IPS DF 6.9 (cell line): ENCODE measurements around the gene MATCAP1.

ENCODE experiments used
- DNase-seq: peaks from one replicate; pipeline ENCODE4 v3.0.0-alpha.2; 2013; ENCODE audit warnings: low read depth, low spot score
- H3K27ac ChIP-seq: one replicate; pipeline ENCODE4 v1.5.1; 2013; ENCODE audit warnings: low read length, control low read depth
- H3K27me3 ChIP-seq: 2 replicates; pipeline ENCODE4 v1.6.1; 2013; ENCODE audit warnings: mild to moderate bottlenecking, low read length; ENCODE audit not compliant: control insufficient read depth, insufficient read depth
- H3K36me3 ChIP-seq: 2 replicates; pipeline ENCODE4 v1.6.1; 2013; ENCODE audit warnings: low read length; ENCODE audit not compliant: control insufficient read depth, insufficient read depth
- H3K4me1 ChIP-seq: 2 replicates; pipeline ENCODE4 v1.6.1; 2013; ENCODE audit warnings: low read length; ENCODE audit not compliant: control insufficient read depth, insufficient read depth
- H3K4me3 ChIP-seq: 2 replicates; pipeline ENCODE4 v1.5.1; 2013; ENCODE audit warnings: mild to moderate bottlenecking, low read length
- H3K9me3 ChIP-seq: 2 replicates; pipeline ENCODE4 v1.6.1; 2013; ENCODE audit warnings: low read length, inconsistent platforms; ENCODE audit not compliant: control insufficient read depth, insufficient read depth
- WGBS: extraction: QIAGEN DNeasy Blood & Tissue Kit; methylation state at CpG from one replicate; pipeline ENCODE4 v1.1.7; 2013; ENCODE audit warnings: mixed read lengths, missing lambda C conversion rate; ENCODE audit not compliant: insufficient read length, insufficient coverage; 5-methylcytosine and 5-hydroxymethylcytosine counted together

Gene MATCAP1

DNA sequence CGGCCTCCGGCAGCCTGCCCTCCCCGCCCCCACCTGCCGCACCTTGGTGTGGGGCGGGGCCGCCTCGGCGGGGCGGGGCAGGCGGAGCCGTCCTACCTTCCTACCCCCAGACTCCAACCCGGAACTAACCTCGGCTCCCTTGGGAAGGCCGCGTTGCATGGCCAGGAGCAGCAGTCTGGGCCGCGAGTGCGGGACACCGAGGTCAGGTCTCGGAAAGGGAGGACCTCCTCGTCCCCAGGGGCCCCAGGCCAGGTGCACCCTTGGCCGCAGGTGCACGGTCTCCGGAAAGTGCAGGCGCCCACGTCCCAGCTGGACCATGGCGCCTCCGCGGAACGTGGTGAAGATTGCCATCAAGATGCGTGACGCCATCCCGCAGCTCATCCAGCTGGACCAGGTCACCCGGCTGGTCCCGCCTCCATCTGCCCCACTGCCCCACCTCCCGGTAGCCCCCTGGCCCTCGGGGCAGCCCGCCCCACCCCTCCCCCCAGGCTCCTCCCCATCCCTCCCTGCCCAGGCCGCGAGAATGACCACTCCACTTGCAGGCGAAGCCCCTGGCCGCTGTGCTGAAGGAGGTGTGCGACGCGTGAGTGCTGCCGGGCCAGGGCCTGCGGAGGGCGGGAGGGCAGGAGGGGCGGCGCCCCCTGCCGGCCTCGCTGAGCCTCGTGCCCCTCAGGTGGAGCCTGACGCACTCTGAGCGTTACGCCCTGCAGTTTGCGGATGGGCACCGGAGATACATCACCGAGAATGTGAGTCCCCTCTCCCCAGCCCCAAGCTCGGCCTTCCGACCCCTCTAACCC, 15.4 kb upstream of the MATCAP1 start, which contains the start of gene ELMO3:
Gene ELMO3 (plus strand): TSS at position 121 of the 797 bp plus-strand sequence. CDS start 196 bp downstream, at position 317.
- no CpG with 5 or more reads among the region's 61 CpGs for WGBS
- Histone ChIP-seq H3K4me3 (peak within 1 kb of the TSS; percentile 34; the same call in 1 of the 2 replicates), H3K36me3 (peaks cover 34% of the 10 kb centered on the region), H3K27me3 (no peaks in the 10 kb centered on the region), H3K9me3 (no peaks in the 10 kb centered on the region), H3K4me1 (peaks cover 3% of the 10 kb centered on the region; the same call in 1 of the 2 replicates), H3K27ac (no peak within 1 kb of the TSS)
- no peak for DNase-seq

DNA sequence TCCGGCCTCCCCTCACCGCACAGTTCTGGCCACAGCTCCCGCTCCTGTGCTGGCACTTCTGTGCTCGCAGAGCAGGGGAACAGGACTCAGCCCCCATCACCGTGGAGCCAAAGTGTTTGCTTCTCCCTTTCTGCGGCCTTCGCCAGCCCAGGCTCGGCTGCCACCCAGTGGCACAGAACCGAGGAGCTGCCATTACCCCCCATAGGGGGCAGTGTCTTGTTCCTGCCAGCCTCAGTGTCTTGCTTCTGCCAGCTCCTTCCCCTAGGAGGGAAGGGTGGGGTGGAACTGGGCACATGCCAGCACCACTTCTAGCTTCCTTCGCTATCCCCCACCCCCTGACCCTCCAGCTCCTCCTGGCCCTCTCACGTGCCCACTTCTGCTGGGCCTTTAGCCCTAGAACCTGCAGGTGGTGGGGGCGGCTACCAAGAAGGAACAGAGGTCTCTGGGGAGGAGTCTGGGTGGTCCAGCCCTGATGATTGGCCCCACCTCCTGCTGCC, 14.5 kb upstream of the MATCAP1 start:
- WGBS, result no CpG with 5 or more reads among the region's 12 CpGs
- Histone ChIP-seq H3K9me3 (no peaks in the 10 kb centered on the region), H3K27me3 (no peaks in the 10 kb centered on the region), H3K4me1 (peaks cover 3% of the 10 kb centered on the region), H3K4me3 (no peak overlapping the region), H3K36me3 (peaks cover 31% of the 10 kb centered on the region), H3K27ac (no peak overlapping the region)
- no peak for DNase-seq

DNA sequence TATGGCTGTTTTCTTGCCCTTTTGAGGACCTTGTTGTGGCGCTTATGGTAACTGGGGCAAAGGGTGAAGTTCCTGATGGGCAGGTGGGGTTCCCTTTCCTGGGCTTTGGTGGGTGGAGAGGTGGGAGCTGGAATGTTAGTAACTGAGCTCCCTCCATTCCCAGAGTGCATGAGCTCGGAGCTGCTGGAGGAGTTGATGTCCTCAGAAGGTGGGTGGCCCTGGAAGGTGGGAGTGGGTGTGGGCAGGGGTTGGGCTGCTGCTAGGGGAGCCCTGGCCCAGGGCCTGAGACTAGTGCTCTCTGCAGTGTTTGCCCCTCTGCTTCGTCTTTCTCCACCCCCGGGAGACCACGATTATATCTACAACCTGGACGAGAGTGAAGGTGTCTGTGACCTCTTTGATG, 13.9 kb upstream of the MATCAP1 start:
- Histone ChIP-seq H3K36me3 (peaks cover 29% of the 10 kb centered on the region), H3K4me1 (peaks cover 5% of the 10 kb centered on the region), H3K4me3 (no peak overlapping the region), H3K27me3 (no peaks in the 10 kb centered on the region), H3K9me3 (no peaks in the 10 kb centered on the region), H3K27ac (no peak overlapping the region)
- no peak for DNase-seq
- no CpG with 5 or more reads among the region's 6 CpGs for WGBS

DNA sequence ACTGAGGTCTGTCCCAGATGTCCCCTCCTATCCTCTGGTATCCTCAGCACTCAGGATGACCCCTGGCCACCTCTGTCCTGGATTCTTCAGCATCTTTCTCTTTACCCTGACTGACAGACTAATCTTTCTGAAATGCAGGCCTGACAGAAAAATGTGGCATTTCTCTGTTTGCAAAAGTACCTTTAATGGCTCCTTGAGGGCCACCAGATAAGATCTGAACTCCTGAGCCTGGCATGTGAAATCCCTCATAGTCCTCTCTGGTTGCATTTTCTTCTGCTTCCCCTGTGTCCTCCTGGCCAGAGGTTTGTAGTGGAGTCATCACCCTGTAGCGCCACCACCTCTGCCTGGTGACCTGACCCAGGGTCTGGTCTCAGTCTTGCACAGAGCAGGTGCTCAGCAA, 13.1 kb upstream of the MATCAP1 start:
- peaks cover 27% of the 10 kb centered on the region for H3K36me3 ChIP-seq
- peaks cover 5% of the 10 kb centered on the region for H3K4me1 ChIP-seq
- no peak for DNase-seq
- no peak overlapping the region for H3K4me3 ChIP-seq
- H3K9me3 ChIP-seq, result no peaks in the 10 kb centered on the region
- no peak overlapping the region for H3K27ac ChIP-seq
- H3K27me3 ChIP-seq, result no peaks in the 10 kb centered on the region
- no CpG with 5 or more reads among the region's 1 CpG for WGBS

DNA sequence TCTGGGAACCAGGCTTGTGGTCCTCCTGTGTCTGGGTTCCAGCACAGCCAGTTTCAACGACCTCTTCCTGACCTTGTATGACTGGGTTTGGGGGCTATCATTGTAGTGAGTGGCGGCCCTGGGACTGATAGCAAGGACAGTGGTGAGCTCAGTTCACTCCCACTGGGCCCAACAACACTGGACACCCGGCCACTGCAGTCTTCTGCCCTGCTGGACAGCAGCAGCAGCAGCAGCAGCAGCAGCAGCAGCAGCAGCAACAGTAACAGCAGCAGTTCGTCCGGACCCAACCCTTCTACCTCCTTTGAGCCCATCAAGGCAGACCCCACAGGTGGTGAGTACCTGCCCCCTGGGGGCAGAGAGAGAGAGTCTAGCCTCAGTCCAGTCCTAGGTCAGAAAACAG, 11.9 kb upstream of the MATCAP1 start:
- no peak overlapping the region for H3K4me3 ChIP-seq
- peaks cover 27% of the 10 kb centered on the region for H3K36me3 ChIP-seq
- WGBS, result no CpG with 5 or more reads among the region's 5 CpGs
- H3K27me3 ChIP-seq, result no peaks in the 10 kb centered on the region
- H3K9me3 ChIP-seq, result no peaks in the 10 kb centered on the region
- no peak for DNase-seq
- peaks cover 5% of the 10 kb centered on the region for H3K4me1 ChIP-seq
- no peak overlapping the region for H3K27ac ChIP-seq

DNA sequence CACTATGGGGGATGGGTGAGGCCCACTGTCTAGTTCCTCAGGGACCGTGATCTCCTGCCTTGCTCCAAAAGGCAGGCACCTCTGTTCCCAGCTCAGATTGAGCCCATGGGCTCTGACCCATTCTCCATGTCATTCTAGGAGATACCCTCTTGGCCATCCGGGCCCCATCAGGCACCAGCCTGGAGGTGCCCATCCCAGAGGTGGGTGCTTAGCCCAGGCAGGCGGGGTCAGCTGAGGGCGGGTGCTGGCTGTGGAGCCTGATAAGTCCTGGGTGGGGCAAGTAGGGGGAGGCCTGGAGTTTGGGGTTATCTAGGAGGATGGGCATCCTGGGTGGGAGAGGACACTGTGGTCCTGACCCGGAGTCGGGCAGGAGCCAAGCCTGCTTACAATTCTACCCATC, 10.5 kb upstream of the MATCAP1 start:
- no peak for DNase-seq
- H3K4me3 ChIP-seq, result no peak overlapping the region
- no peaks in the 10 kb centered on the region for H3K9me3 ChIP-seq
- H3K27ac ChIP-seq, result no peak overlapping the region
- no peaks in the 10 kb centered on the region for H3K27me3 ChIP-seq
- WGBS, result no CpG with 5 or more reads among the region's 6 CpGs
- H3K4me1 ChIP-seq, result peaks cover 4% of the 10 kb centered on the region
- H3K36me3 ChIP-seq, result peaks cover 27% of the 10 kb centered on the region

DNA sequence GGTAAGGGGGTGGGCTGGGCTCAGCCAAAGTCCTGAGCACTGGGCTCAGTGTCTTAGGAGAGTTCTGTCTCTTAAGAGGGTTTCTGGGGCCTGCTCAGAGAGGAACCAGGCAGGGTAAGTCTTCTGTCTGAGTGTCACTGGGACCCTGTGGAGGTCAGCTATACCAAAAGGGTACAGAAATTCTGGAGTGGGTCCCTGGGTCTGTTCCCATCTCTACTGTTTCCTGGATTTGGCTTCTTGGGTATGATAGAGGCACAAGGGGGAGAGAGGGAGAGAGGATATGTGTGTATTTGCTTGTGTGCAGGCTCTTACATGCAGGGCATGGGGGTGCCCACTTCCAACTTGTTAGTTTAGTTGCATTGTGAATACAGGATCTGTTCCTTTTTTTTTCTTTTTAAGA, 9.8 kb upstream of the MATCAP1 start:
- H3K4me3 ChIP-seq, result no peak overlapping the region
- no peaks in the 10 kb centered on the region for H3K9me3 ChIP-seq
- DNase-seq, result no peak
- no peak overlapping the region for H3K27ac ChIP-seq
- peaks cover 4% of the 10 kb centered on the region for H3K4me1 ChIP-seq
- peaks cover 27% of the 10 kb centered on the region for H3K36me3 ChIP-seq
- no peaks in the 10 kb centered on the region for H3K27me3 ChIP-seq

DNA sequence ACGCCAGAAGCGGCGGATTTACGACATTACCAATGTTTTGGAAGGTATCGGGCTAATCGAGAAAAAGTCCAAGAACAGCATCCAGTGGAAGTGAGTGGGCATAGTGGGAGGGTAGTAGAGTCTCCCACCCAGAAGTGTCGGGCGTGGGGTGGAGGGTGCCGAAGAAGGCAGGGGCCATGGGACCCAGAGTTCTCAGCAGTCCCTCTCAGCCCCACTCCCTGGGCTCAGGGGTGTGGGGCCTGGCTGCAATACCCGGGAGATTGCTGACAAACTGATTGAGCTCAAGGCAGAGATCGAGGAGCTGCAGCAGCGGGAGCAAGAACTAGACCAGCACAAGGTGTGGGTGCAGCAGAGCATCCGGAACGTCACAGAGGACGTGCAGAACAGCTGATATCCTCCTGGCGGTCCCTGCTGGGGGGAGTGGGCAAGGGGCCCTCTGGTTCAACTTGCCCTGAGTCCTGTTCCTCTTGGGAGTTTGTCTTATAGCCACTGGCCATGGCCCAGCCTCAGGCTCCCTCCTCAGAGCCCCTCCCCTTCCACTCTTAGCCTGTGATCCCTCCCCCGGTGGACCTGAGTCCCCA, 9.1 kb upstream of the MATCAP1 start:
- Histone ChIP-seq H3K4me3 (peak overlapping the region; percentile 85), H3K27ac (no peak overlapping the region), H3K9me3 (no peaks in the 10 kb centered on the region), H3K27me3 (no peaks in the 10 kb centered on the region), H3K4me1 (peaks cover 2% of the 10 kb centered on the region; the same call in 1 of the 2 replicates), H3K36me3 (peaks cover 22% of the 10 kb centered on the region)
- no peak for DNase-seq
- no CpG with 5 or more reads among the region's 17 CpGs for WGBS

DNA sequence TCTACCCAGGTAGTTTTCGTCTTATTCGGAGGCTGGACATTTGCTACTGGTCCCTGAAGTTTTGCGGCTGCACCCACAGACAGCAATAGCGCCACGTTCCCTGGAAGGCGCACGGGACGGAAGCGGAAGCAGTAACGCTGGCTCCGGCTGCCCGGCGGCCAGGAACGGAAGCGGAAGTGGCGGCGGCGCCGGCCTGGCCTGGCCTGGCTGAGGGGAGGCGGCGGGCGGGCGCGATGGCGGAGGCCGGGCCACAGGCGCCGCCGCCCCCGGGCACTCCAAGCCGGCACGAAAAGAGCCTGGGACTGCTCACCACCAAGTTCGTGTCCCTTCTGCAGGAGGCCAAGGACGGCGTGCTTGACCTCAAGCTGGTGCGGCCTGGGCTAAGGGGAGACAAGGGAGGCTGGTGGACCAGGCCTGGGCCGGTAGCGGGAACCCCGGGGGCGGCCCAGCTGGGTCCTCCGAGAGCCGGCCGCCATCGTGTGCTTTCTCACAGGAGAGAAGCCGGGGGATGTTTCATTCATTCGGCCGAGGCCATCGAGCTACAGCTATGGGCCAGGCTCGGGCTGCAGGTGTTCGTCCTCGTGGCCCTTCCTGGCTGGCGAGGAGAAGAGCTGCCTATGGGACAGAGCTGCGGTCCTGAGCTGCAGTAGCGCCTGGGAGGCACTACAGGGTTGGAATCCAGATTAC, 8.4 kb upstream of the MATCAP1 start, which contains the start of gene E2F4:
Gene E2F4 (plus strand): TSS at position 161 of the 687 bp plus-strand sequence. CDS start 73 bp downstream, at position 234.
- Histone ChIP-seq H3K4me1 (peaks cover 2% of the 10 kb centered on the region; the same call in 1 of the 2 replicates), H3K27ac (no peak within 1 kb of the TSS), H3K36me3 (peaks cover 22% of the 10 kb centered on the region), H3K4me3 (peak within 1 kb of the TSS; percentile 85), H3K9me3 (no peaks in the 10 kb centered on the region), H3K27me3 (no peaks in the 10 kb centered on the region)
- WGBS, result no CpG with 5 or more reads among the region's 54 CpGs
- DNase-seq, result no peak

DNA sequence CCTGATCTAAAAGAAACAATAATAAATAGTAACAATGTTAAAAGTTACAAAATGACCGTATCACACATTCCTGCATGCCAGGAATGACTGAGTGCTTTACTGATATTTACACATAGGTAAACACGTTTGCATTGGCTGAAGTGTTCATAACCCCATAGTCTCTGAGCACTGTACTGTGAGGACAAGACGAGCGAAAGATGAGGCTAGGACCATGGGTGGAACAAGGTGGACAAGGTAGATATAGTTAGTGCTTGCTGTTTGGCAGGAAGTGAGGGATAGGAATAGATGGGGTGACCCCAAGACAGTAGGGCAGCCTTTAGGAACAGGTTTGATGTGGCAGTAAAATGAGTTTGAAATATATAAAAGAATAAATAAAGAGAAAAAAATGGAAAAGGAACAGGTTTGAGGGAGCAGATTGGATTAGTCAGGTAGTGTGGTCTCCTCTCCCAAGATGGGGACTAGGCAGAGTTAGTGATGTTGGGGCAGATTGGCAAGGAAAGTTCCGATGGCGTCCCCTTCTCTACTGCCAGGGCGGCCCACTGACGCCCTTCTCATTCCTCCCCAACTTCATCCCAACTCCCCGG, 7.7 kb upstream of the MATCAP1 start:
- Histone ChIP-seq H3K4me3 (no peak overlapping the region; the same call in 1 of the 2 replicates), H3K27ac (no peak overlapping the region), H3K27me3 (no peaks in the 10 kb centered on the region), H3K4me1 (peaks cover 3% of the 10 kb centered on the region; the same call in 1 of the 2 replicates), H3K9me3 (no peaks in the 10 kb centered on the region), H3K36me3 (peaks cover 19% of the 10 kb centered on the region)
- DNase-seq, result no peak
- no CpG with 5 or more reads among the region's 9 CpGs for WGBS
